NT2/D1 (cell line): ENCODE data around the gene TMEM41B.

Experiments used
- SUZ12 ChIP-seq: IDR thresholded peaks from 2 replicates; pipeline ENCODE4 v1.6.1; 2011; ENCODE audit not compliant: insufficient read length, insufficient read depth; ENCODE audit errors: extremely low read depth
- ZNF274 ChIP-seq: IDR thresholded peaks from 2 replicates; pipeline ENCODE4 v1.6.1; 2011; ENCODE audit warnings: mild to moderate bottlenecking, low read depth, low read length

GRCh38 chr11:9266132-9266736 lies 48.2 kb downstream of the TMEM41B start:
- TF ChIP-seq ZNF274 (no peak), SUZ12 (no peak)
